SK-N-SH (cell line): ENCODE data around the gene TOLLIP.

Source experiments
- CHD2 ChIP-seq: fragments of 150-350 bp; IDR thresholded peaks from 2 replicates; pipeline ENCODE4 v1.6.1; 2018; ENCODE audit warnings: low read length; ENCODE audit not compliant: partially characterized antibody
- EP300 ChIP-seq, 2 experiments: IDR thresholded peaks; 2 replicates each; pipeline versions ENCODE4 v1.4.0 to v1.6.1; 2012; ENCODE audit warnings: borderline replicate concordance in 1 of 2, low read depth in 1 of 2, low read length in 1 of 2
- EZH2phosphoT487 ChIP-seq: fragments of 200-600 bp; sonication (generic); IDR thresholded peaks from 2 replicates; pipeline ENCODE4 v1.6.1; 2017; ENCODE audit warnings: low read depth, mixed run types, mild to moderate bottlenecking, antibody characterized with exemption, moderate library complexity, borderline replicate concordance
- GATA2 ChIP-seq: sonication (generic); formaldehyde crosslinking; IDR thresholded peaks from 2 replicates; pipeline ENCODE4 v1.5.0; 2020; ENCODE audit warnings: mild to moderate bottlenecking, missing genetic modification reagents
- POLR2AphosphoS5 ChIP-seq: IDR thresholded peaks from 2 replicates; pipeline ENCODE4 v1.6.1; 2012; ENCODE audit warnings: low read depth, low read length
- RFX5 ChIP-seq: IDR thresholded peaks from 2 replicates; pipeline ENCODE4 v1.6.1; 2012; ENCODE audit warnings: mild to moderate bottlenecking, improper control_type of control experiment, low read length
- RXRA ChIP-seq: IDR thresholded peaks from 2 replicates; pipeline ENCODE4 v1.4.0; 2012; ENCODE audit warnings: low read depth, mild to moderate bottlenecking, borderline replicate concordance
- SMC3 ChIP-seq: IDR thresholded peaks from 2 replicates; pipeline ENCODE4 v1.6.1; 2012; ENCODE audit warnings: low read depth, low read length, improper control_type of control experiment
- TAF1 ChIP-seq: IDR thresholded peaks from 2 replicates; pipeline ENCODE4 v1.6.1; 2012; ENCODE audit warnings: low read depth, mild to moderate bottlenecking, low read length, moderate library complexity, borderline replicate concordance
- YY1 ChIP-seq: IDR thresholded peaks from 2 replicates; pipeline ENCODE4 v1.4.0; 2012; ENCODE audit warnings: low read depth, mild to moderate bottlenecking
- TF ChIP-seq, protein P1 (sequence below): fragments of 200-600 bp; sonication (generic); IDR thresholded peaks from 2 replicates; pipeline ENCODE4 v1.6.1; 2017; ENCODE audit warnings: antibody characterized with exemption, mild to moderate bottlenecking, moderate library complexity
- TF ChIP-seq, protein P2 (sequence below): IDR thresholded peaks from 2 replicates; pipeline ENCODE4 v1.4.0; 2012; ENCODE audit warnings: low read depth, borderline replicate concordance

DNA sequence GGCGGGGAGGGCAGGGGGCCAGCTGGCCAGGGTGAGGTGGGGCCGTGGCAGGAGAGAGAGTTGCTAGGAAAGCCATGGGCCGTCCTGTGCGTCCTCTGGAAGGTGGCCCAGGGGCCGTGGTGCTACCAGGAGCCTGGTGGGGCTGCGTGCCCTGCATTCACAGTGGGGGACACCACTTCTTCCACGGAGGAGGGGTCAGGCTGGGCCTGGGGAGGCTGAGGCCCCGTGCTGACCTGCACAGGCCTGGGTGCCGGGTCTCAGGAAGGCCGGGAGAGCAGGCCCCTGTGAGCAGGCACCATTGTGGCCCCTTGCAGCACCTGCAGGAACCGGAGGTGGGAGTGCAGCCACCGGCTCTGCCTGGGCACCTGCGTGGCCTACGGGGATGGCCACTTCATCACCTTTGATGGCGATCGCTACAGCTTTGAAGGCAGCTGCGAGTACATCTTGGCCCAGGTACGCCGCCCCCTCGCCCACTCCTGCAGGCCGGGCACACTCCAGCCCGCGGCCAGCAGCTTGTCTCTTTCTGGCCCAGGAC lies 74.6 kb downstream of the TOLLIP start:
- TF ChIP-seq, protein P1, sequence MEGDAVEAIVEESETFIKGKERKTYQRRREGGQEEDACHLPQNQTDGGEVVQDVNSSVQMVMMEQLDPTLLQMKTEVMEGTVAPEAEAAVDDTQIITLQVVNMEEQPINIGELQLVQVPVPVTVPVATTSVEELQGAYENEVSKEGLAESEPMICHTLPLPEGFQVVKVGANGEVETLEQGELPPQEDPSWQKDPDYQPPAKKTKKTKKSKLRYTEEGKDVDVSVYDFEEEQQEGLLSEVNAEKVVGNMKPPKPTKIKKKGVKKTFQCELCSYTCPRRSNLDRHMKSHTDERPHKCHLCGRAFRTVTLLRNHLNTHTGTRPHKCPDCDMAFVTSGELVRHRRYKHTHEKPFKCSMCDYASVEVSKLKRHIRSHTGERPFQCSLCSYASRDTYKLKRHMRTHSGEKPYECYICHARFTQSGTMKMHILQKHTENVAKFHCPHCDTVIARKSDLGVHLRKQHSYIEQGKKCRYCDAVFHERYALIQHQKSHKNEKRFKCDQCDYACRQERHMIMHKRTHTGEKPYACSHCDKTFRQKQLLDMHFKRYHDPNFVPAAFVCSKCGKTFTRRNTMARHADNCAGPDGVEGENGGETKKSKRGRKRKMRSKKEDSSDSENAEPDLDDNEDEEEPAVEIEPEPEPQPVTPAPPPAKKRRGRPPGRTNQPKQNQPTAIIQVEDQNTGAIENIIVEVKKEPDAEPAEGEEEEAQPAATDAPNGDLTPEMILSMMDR, result no peak
- TF ChIP-seq EZH2phosphoT487 (no peak), SMC3 (no peak), POLR2AphosphoS5 (no peak), CHD2 (no peak), EP300 (IDR thresholded peaks at IDR 0.05; ENCODE audit: borderline replicate concordance in 1 of 2, low read depth in 1 of 2, low read length in 1 of 2) (no peak), YY1 (no peak), RFX5 (no peak), RXRA (no peak), TAF1 (no peak), GATA2 (CRISPR knock-in tag) (no peak)
- TF ChIP-seq, protein P2, sequence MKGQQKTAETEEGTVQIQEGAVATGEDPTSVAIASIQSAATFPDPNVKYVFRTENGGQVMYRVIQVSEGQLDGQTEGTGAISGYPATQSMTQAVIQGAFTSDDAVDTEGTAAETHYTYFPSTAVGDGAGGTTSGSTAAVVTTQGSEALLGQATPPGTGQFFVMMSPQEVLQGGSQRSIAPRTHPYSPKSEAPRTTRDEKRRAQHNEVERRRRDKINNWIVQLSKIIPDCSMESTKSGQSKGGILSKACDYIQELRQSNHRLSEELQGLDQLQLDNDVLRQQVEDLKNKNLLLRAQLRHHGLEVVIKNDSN, result no peak
